EH (cell line): ENCODE data around the gene PFDN2.

Experiments used
- DNase-seq: peaks from one replicate; pipeline ENCODE4 v3.0.0-alpha.2; 2015; ENCODE audit warnings: low read depth

The PFDN2 gene

GRCh38 chr1:161099090-161099802 is 18.6 kb downstream of the PFDN2 start:
- no peak for DNase-seq

- peak; percentile 72 for DNase-seq
Measured at GRCh38 chr1:161098210-161099068, 19.4 kb downstream of the PFDN2 start, which contains the start of gene KLHDC9. Gene KLHDC9 (plus strand): TSS chr1:161098361. CDS start chr1:161098536, 175 bp downstream.

GRCh38 chr1:161096530-161096929 is 21.3 kb downstream of the PFDN2 start:
- DNase-seq = no peak

GRCh38 chr1:161096015-161096414 is 21.8 kb downstream of the PFDN2 start:
- no peak for DNase-seq

- no peak for DNase-seq
Measured at GRCh38 chr1:161095230-161095629, 22.6 kb downstream of the PFDN2 start.

- no peak for DNase-seq
Measured at GRCh38 chr1:161094481-161094880, 23.4 kb downstream of the PFDN2 start.

GRCh38 chr1:161092621-161093028 is 25.2 kb downstream of the PFDN2 start:
- DNase-seq = peak; percentile 52

- peak; percentile 32 for DNase-seq
Measured at GRCh38 chr1:161091796-161092507, 25.9 kb downstream of the PFDN2 start.

GRCh38 chr1:161091093-161091492 is 26.7 kb downstream of the PFDN2 start:
- no peak for DNase-seq

GRCh38 chr1:161090617-161091016 is 27.2 kb downstream of the PFDN2 start:
- DNase-seq = no peak

- DNase-seq = no peak
Measured at GRCh38 chr1:161089938-161090337, 27.9 kb downstream of the PFDN2 start.

GRCh38 chr1:161089251-161089924 is 28.4 kb downstream of the PFDN2 start, which contains the start of gene NECTIN4:
Gene NECTIN4 (minus strand): TSS chr1:161089558. CDS start chr1:161089296, 262 bp downstream.
- DNase-seq = no peak

GRCh38 chr1:161088587-161089110 is 29.2 kb downstream of the PFDN2 start:
- peak; percentile 47 for DNase-seq

GRCh38 chr1:161086457-161086856 is 31.4 kb downstream of the PFDN2 start:
- no peak for DNase-seq

GRCh38 chr1:161085165-161085564 is 32.7 kb downstream of the PFDN2 start:
- peak; percentile 37 for DNase-seq

- no peak for DNase-seq
Measured at GRCh38 chr1:161084597-161084988, 33.2 kb downstream of the PFDN2 start.

GRCh38 chr1:161083748-161084596 is 33.9 kb downstream of the PFDN2 start:
- DNase-seq = peak; percentile 40

- DNase-seq = peak; percentile 91
Measured at GRCh38 chr1:161082996-161083747, 34.7 kb downstream of the PFDN2 start.

GRCh38 chr1:161082483-161082882 is 35.4 kb downstream of the PFDN2 start:
- DNase-seq = no peak

GRCh38 chr1:161081519-161081918 is 36.3 kb downstream of the PFDN2 start:
- no peak for DNase-seq
